Keratinocyte (primary cell): ENCODE results near the gene RAI14. TPM values are rescaled to one million over a fixed set of nuclear protein-coding genes. Genes with fewer than 3 reads are reported as not detected.

Experiments
- DNase-seq: peaks from one replicate; pipeline ENCODE4 v3.0.0-alpha.2; 2011; ENCODE audit warnings: low read depth, missing footprints, low spot score
- FAIRE-seq: peaks from 2 replicates; lab custom pipeline; 2011; peaks lifted over from hg19 to GRCh38; lab: Jason Lieb, UNC
- H2AFZ ChIP-seq: 2 replicates; pipeline ENCODE4 v1.6.0; 2012; ENCODE audit warnings: low read length, control low read depth, inconsistent platforms; ENCODE audit not compliant: control insufficient read depth
- H3K27ac ChIP-seq: 2 replicates; pipeline ENCODE4 v1.5.1; 2011; ENCODE audit warnings: low read length; ENCODE audit not compliant: control insufficient read depth, insufficient read depth
- H3K27me3 ChIP-seq: 3 replicates; pipeline ENCODE4 v1.6.0; 2011; ENCODE audit warnings: low read length; ENCODE audit not compliant: control insufficient read depth, insufficient read depth; ENCODE audit errors: extremely low read depth
- H3K36me3 ChIP-seq, 2 experiments: 2 replicates in 1 of 2; 3 replicates in 1 of 2; pipeline ENCODE4 v1.5.1; 2011; ENCODE audit warnings: low read length in 2 of 2, mild to moderate bottlenecking in 1 of 2; ENCODE audit not compliant: control insufficient read depth in 2 of 2, insufficient read depth in 2 of 2; ENCODE audit errors: extremely low read depth in 1 of 2
- H3K4me1 ChIP-seq: 3 replicates; pipeline ENCODE4 v1.5.1; 2011; ENCODE audit warnings: low read length; ENCODE audit not compliant: control insufficient read depth, insufficient read depth; ENCODE audit errors: extremely low read depth
- H3K4me2 ChIP-seq: 3 replicates; pipeline ENCODE4 v1.6.0; 2011; ENCODE audit warnings: low read depth, low read length; ENCODE audit not compliant: control insufficient read depth, insufficient read depth; ENCODE audit errors: extremely low read depth
- H3K4me3 ChIP-seq, 3 experiments: fragments of 200-600 bp in 1 of 3; sonication (generic) in 1 of 3; 2 replicates in 2 of 3; 3 replicates in 1 of 3; pipeline ENCODE4 v1.5.1; 2011 to 2016; ENCODE audit warnings: low read length in 3 of 3, mild to moderate bottlenecking in 3 of 3, control low read depth in 2 of 3, inconsistent platforms in 1 of 3, low read depth in 1 of 3, mixed read lengths in 1 of 3, mixed run types in 1 of 3, moderate library complexity in 1 of 3; ENCODE audit not compliant: control insufficient read depth in 2 of 3, insufficient read depth in 2 of 3; ENCODE audit errors: extremely low read depth in 1 of 3
- H3K79me2 ChIP-seq: 2 replicates; pipeline ENCODE4 v1.6.0; 2012; ENCODE audit warnings: low read length; ENCODE audit not compliant: control insufficient read depth, insufficient read depth
- H3K9ac ChIP-seq: 3 replicates; pipeline ENCODE4 v1.6.0; 2011; ENCODE audit warnings: low read length; ENCODE audit not compliant: control insufficient read depth, insufficient read depth; ENCODE audit errors: extremely low read depth
- H3K9me1 ChIP-seq: 3 replicates; pipeline ENCODE4 v1.6.0; 2011; ENCODE audit warnings: low read length; ENCODE audit not compliant: control insufficient read depth, insufficient read depth; ENCODE audit errors: extremely low read depth
- H3K9me3 ChIP-seq: 2 replicates; pipeline ENCODE4 v1.5.1; 2012; ENCODE audit warnings: low read depth, low read length; ENCODE audit not compliant: control insufficient read depth
- H4K20me1 ChIP-seq: 3 replicates; pipeline ENCODE4 v1.6.0; 2011; ENCODE audit warnings: low read length; ENCODE audit not compliant: control insufficient read depth, insufficient read depth; ENCODE audit errors: extremely low read depth
- EZH2 ChIP-seq: IDR thresholded peaks from one replicate; pipeline ENCODE4 v1.6.1; 2012; ENCODE audit warnings: inconsistent platforms, mild to moderate bottlenecking, low read length, moderate library complexity
- dilution Hi-C: fragments of 300-500 bp; cut with MboI; formaldehyde crosslinking; loops from one replicate; pipeline ENCODE4 v1.7.0; 2020; ENCODE audit warnings: low sequenced_read_pairs; ENCODE audit not compliant: extremely low pct_ligation_motif_present
- polyA plus RNA-seq, 5 experiments: library from polyadenylated mRNA; depleted of rRNA in 3 of 5; stranded (reverse) in 3 of 5; stranded (forward) in 1 of 5; unstranded in 1 of 5; fragments of >200 nt; gene quantifications; 1 replicate in 1 of 5; 2 replicates in 3 of 5; 3 replicates in 1 of 5; pipeline versions ENCODE4 v1.2.1 to v1.2.3, GENCODE V29; 2011 to 2012; ENCODE audit warnings: missing spikeins in 2 of 5, low read depth in 1 of 5, low replicate concordance in 1 of 5
- TF ChIP-seq, protein P1 (sequence below), 3 experiments: IDR thresholded peaks in 1 of 3; conservative IDR thresholded peaks in 1 of 3; optimal IDR thresholded peaks in 1 of 3; 2 replicates in 2 of 3; 3 replicates in 1 of 3; pipeline versions ENCODE3 to v1.5.1; 2011; ENCODE audit warnings: low read length in 3 of 3, mild to moderate bottlenecking in 3 of 3, moderate library complexity in 2 of 3, control low read depth in 1 of 3, inconsistent platforms in 1 of 3; ENCODE audit not compliant: insufficient read depth in 2 of 3; ENCODE audit errors: extremely low read depth in 1 of 3

The RAI14 gene
- polyA plus RNA-seq, 1 donor (not counting 4 experiments of a cell fraction or from before 2014, with no cell fraction given), result 31.4 TPM

DNA sequence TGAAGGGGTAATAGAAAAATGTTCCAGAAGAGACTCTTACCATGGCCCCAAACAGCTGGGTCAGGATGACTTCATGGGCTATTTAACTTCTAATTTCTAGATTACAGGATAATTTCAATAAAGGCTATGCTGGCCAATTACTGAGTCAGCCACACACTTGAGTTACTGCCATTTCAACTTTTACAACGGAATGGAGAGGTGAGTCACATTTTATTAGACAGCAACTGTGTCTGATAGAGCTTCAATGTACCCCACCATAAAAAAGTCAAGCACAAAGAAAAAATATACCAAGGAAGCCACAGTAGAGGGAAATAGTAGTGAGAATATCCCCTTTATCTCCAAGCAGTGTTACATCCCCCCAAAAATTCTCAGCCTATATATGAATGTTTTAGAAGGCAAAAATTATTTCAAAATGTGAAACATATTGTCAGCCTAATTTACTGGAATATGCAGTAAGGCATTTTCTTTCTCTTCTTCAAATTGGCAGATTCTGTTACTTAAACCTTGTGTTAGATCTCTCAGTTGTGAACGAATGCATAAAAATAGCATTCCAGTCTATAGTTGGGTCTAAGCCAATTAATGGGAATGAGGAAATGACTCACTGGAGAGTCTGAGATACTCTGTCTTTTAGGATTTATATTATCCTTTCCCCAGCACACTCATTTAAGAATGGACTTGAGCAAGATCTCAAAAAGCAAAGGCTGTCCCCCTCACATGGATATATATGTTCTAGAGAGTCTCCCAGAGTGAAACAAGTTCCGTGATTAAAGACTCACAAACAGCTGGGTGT lies 47.1 kb upstream of the RAI14 start:
- Histone ChIP-seq H2AFZ (no peak overlapping the region), H3K27ac (peak overlapping the region; percentile 85), H3K4me2 (peak overlapping the region; percentile 93), H3K36me3 (no peaks in the 10 kb centered on the region), H3K4me1 (peaks cover 32% of the 10 kb centered on the region), H3K79me2 (no peaks in the 10 kb centered on the region), H3K4me3 (peak overlapping the region in 2 of 3 experiments; percentile 35 to 57), H3K9me1 (no peaks in the 10 kb centered on the region), H3K9me3 (no peaks in the 10 kb centered on the region), H3K9ac (peak overlapping the region; percentile 18), H4K20me1 (no peaks in the 10 kb centered on the region), H3K27me3 (no peaks in the 10 kb centered on the region)
- FAIRE-seq, result peak; percentile 59
- no peak for DNase-seq
- dilution Hi-C loops, result no loop called here
- TF ChIP-seq EZH2, result no peak
- TF ChIP-seq, protein P1, sequence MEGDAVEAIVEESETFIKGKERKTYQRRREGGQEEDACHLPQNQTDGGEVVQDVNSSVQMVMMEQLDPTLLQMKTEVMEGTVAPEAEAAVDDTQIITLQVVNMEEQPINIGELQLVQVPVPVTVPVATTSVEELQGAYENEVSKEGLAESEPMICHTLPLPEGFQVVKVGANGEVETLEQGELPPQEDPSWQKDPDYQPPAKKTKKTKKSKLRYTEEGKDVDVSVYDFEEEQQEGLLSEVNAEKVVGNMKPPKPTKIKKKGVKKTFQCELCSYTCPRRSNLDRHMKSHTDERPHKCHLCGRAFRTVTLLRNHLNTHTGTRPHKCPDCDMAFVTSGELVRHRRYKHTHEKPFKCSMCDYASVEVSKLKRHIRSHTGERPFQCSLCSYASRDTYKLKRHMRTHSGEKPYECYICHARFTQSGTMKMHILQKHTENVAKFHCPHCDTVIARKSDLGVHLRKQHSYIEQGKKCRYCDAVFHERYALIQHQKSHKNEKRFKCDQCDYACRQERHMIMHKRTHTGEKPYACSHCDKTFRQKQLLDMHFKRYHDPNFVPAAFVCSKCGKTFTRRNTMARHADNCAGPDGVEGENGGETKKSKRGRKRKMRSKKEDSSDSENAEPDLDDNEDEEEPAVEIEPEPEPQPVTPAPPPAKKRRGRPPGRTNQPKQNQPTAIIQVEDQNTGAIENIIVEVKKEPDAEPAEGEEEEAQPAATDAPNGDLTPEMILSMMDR (optimal IDR thresholded peaks at IDR 0.05 in 1 of 3, IDR thresholded peaks at IDR 0.05 in 1 of 3, conservative IDR thresholded peaks at IDR 0.05 in 1 of 3; ENCODE audit: extremely low read depth in 1 of 3, insufficient read depth in 2 of 3, low read length in 3 of 3), result no peak

DNA sequence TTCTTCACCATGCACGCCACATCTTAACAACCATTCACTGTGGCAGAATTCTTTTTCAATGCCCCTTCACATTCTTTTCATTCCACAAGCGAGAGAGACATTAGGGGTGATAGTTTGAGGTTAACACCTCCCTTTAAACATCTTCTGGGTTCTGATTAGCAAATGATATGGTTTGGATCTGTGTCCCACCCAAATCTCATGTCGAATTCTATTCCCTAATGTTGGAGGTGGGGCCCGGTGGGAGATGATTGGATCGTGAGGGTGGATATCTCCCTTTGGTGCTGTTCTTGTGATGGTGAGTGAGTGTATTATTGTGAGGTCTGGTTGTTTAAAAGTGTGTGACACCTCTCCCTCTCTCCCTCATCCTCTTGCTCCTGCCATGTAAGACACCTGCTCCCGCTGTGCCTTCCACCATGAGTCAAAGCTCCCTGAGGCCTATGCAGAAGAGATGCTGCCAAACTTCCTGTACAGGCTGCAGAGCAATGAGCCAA lies 46.1 kb upstream of the RAI14 start:
- Histone ChIP-seq H3K36me3 (no peaks in the 10 kb centered on the region), H3K4me3 (no peak overlapping the region), H4K20me1 (no peaks in the 10 kb centered on the region), H3K9me1 (no peaks in the 10 kb centered on the region), H3K4me1 (peaks cover 25% of the 10 kb centered on the region), H3K9me3 (no peaks in the 10 kb centered on the region), H3K4me2 (no peak overlapping the region), H3K27ac (peak overlapping the region; percentile 85), H3K27me3 (no peaks in the 10 kb centered on the region), H2AFZ (no peak overlapping the region), H3K79me2 (no peaks in the 10 kb centered on the region), H3K9ac (no peak overlapping the region)
- no peak for TF ChIP-seq EZH2
- TF ChIP-seq, protein P1 (optimal IDR thresholded peaks at IDR 0.05 in 1 of 3, IDR thresholded peaks at IDR 0.05 in 1 of 3, conservative IDR thresholded peaks at IDR 0.05 in 1 of 3; ENCODE audit: extremely low read depth in 1 of 3, insufficient read depth in 2 of 3, low read length in 3 of 3), result no peak
- DNase-seq (no peak), FAIRE-seq (peak; percentile 85)
- dilution Hi-C loops, result no loop called here
